DOHH2 (cell line): Measurements from ENCODE around the gene METTL8.

Experiments used
- H3F3A ChIP-seq: fragments of 200-600 bp; sonication (generic), shearing (Covaris generic); 2 replicates; pipeline ENCODE4 v1.6.0; 2016; ENCODE audit warnings: antibody characterized with exemption, mild to moderate bottlenecking; ENCODE audit not compliant: control insufficient read depth, insufficient read depth
- H3K27ac ChIP-seq: fragments of 200-600 bp; sonication (generic); 2 replicates; pipeline ENCODE4 v1.5.1; 2014; ENCODE audit warnings: low read depth, mild to moderate bottlenecking, low read length, moderate library complexity
- H3K27me3 ChIP-seq: fragments of 200-600 bp; sonication (generic); 2 replicates; pipeline ENCODE4 v1.6.1; 2014; ENCODE audit warnings: mild to moderate bottlenecking, low read length, mixed read lengths; ENCODE audit not compliant: control insufficient read depth
- H3K36me3 ChIP-seq: fragments of 200-600 bp; sonication (generic); 2 replicates; pipeline ENCODE4 v1.6.1; 2014; ENCODE audit warnings: mild to moderate bottlenecking, low read length, moderate library complexity, mixed read lengths; ENCODE audit not compliant: control insufficient read depth
- H3K4me1 ChIP-seq: fragments of 200-600 bp; sonication (generic); 2 replicates; pipeline ENCODE4 v1.6.1; 2014; ENCODE audit warnings: mild to moderate bottlenecking, low read length, mixed read lengths; ENCODE audit not compliant: control insufficient read depth
- H3K4me2 ChIP-seq: fragments of 200-600 bp; sonication (generic); 2 replicates; pipeline ENCODE4 v1.6.0; 2014; ENCODE audit warnings: mild to moderate bottlenecking, low read length, moderate library complexity
- H3K4me3 ChIP-seq: fragments of 200-600 bp; sonication (generic); 2 replicates; pipeline ENCODE4 v1.5.1; 2014; ENCODE audit warnings: mild to moderate bottlenecking, low read length, mixed read lengths
- H3K79me2 ChIP-seq: fragments of 200-600 bp; sonication (generic); 2 replicates; pipeline ENCODE4 v1.6.1; 2014; ENCODE audit warnings: mild to moderate bottlenecking, low read length, mixed read lengths; ENCODE audit not compliant: control insufficient read depth
- H3K9me2 ChIP-seq: fragments of 200-600 bp; sonication (generic); replicated peaks from 2 replicates; pipeline ENCODE4 v1.6.1; 2014; ENCODE audit warnings: mild to moderate bottlenecking, low read length, mixed read lengths; ENCODE audit not compliant: control insufficient read depth
- H3K9me3 ChIP-seq: fragments of 200-600 bp; sonication (generic); 2 replicates; pipeline ENCODE4 v1.6.1; 2014; ENCODE audit warnings: antibody characterized with exemption, low read length, mixed read lengths; ENCODE audit not compliant: control insufficient read depth, insufficient read depth
- H4K20me1 ChIP-seq: fragments of 200-600 bp; sonication (generic); 2 replicates; pipeline ENCODE4 v1.6.0; 2014; ENCODE audit warnings: low read depth, mild to moderate bottlenecking, antibody characterized with exemption, low read length, moderate library complexity; ENCODE audit not compliant: control insufficient read depth, insufficient read depth
- EZH2phosphoT487 ChIP-seq: fragments of 200-600 bp; sonication (generic); IDR thresholded peaks from 2 replicates; pipeline ENCODE4 v1.6.1; 2017; ENCODE audit warnings: borderline replicate concordance, mild to moderate bottlenecking, antibody characterized with exemption, low read length, moderate library complexity, mixed read lengths
- TF ChIP-seq, protein P1 (sequence below): fragments of 200-600 bp; sonication (generic); IDR thresholded peaks from one replicate; pipeline ENCODE4 v1.5.1; 2014; ENCODE audit warnings: antibody characterized with exemption, mild to moderate bottlenecking, low read depth, low read length; ENCODE audit not compliant: poor library complexity, severe bottlenecking

METTL8 gene

DNA sequence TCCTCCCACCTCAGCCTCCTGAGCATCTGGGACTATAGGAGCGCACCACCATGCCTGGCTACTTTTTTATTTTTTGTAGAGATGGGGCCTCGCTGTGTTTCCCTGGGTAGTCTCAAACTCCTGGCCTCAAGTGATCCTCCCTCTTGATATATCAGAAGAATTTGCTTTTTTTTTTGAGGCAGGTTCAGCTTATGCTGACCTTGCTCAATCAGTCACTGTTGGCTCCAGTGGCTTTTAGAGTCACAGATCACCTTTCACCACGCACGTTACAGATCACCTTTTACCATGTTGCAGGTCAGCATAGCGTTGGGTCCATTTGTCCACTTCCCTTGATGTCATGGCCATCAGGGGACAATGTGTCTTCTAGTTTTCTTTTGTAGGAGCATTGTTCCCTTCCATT is 36.3 kb upstream of the METTL8 start:
- Histone ChIP-seq H3F3A (peaks cover 2% of the 10 kb centered on the region; the same call in 1 of the 2 replicates), H3K79me2 (no peaks in the 10 kb centered on the region), H3K27ac (no peak overlapping the region), H3K9me2 (no peaks in the 10 kb centered on the region), H3K27me3 (no peaks in the 10 kb centered on the region), H3K4me1 (no peaks in the 10 kb centered on the region), H4K20me1 (no peaks in the 10 kb centered on the region), H3K4me3 (no peak overlapping the region), H3K9me3 (no peaks in the 10 kb centered on the region), H3K36me3 (peaks cover 58% of the 10 kb centered on the region), H3K4me2 (no peak overlapping the region)
- TF ChIP-seq EZH2phosphoT487 = no peak
- TF ChIP-seq, protein P1, sequence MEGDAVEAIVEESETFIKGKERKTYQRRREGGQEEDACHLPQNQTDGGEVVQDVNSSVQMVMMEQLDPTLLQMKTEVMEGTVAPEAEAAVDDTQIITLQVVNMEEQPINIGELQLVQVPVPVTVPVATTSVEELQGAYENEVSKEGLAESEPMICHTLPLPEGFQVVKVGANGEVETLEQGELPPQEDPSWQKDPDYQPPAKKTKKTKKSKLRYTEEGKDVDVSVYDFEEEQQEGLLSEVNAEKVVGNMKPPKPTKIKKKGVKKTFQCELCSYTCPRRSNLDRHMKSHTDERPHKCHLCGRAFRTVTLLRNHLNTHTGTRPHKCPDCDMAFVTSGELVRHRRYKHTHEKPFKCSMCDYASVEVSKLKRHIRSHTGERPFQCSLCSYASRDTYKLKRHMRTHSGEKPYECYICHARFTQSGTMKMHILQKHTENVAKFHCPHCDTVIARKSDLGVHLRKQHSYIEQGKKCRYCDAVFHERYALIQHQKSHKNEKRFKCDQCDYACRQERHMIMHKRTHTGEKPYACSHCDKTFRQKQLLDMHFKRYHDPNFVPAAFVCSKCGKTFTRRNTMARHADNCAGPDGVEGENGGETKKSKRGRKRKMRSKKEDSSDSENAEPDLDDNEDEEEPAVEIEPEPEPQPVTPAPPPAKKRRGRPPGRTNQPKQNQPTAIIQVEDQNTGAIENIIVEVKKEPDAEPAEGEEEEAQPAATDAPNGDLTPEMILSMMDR = no peak

DNA sequence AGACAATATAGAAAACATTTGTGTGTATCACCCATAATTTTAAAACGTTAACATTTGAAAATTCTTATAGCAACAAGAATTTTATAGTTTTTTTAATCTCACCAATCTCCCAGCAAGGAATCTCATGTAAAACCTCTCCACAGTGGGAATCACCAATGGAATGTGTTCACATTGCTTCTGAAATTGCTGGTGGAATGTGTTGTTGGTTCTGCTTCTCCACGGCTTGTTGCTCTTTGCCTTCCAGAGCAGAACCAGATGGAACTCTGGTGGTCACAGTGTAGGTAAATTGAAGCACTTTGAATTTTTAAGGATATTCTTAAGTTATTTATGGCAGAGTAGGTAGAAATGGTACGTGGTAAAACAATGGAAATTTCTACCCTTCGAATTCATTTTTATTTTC is 35.4 kb upstream of the METTL8 start:
- H3K4me2 ChIP-seq = no peak overlapping the region
- no peak overlapping the region for H3K27ac ChIP-seq
- TF ChIP-seq, protein P1 = no peak
- no peak for TF ChIP-seq EZH2phosphoT487
- no peaks in the 10 kb centered on the region for H3K9me3 ChIP-seq
- H3K4me1 ChIP-seq = no peaks in the 10 kb centered on the region
- peaks cover 48% of the 10 kb centered on the region for H3K36me3 ChIP-seq
- H3K9me2 ChIP-seq = no peaks in the 10 kb centered on the region
- H3F3A ChIP-seq = peaks cover 5% of the 10 kb centered on the region; the same call in 1 of the 2 replicates
- H3K27me3 ChIP-seq = no peaks in the 10 kb centered on the region
- H4K20me1 ChIP-seq = no peaks in the 10 kb centered on the region
- H3K79me2 ChIP-seq = no peaks in the 10 kb centered on the region
- no peak overlapping the region for H3K4me3 ChIP-seq

DNA sequence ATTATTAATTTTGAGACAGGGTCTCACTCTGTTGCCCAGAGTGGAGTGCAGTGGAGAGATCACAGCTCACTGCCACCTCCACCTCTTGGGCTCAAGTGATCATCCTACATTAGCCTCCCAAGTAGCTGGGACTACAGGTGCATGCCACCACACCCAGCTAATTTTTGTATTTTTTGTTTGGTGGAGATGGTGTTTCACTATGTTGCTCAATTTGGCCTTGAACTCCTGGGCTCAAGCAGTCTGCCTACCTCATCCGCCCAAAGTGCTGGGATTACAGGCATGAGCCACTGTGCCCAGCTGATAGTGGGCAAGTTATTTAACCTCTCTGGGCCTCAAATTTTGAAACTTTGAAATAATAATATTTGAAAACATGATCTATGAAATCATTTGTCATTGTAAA is 26.7 kb upstream of the METTL8 start:
- H3K27ac ChIP-seq = no peak overlapping the region
- TF ChIP-seq, protein P1 = no peak
- no peak for TF ChIP-seq EZH2phosphoT487
- H3K4me2 ChIP-seq = no peak overlapping the region
- H3K4me3 ChIP-seq = no peak overlapping the region
- peaks cover 3% of the 10 kb centered on the region; the same call in 1 of the 2 replicates for H3K79me2 ChIP-seq
- no peaks in the 10 kb centered on the region for H3K4me1 ChIP-seq
- H3K27me3 ChIP-seq = no peaks in the 10 kb centered on the region
- no peaks in the 10 kb centered on the region for H3K9me2 ChIP-seq
- H3F3A ChIP-seq = 0 out of 2 replicates have a peak, but pooled peaks cover 2% of the 10 kb centered on the region
- H4K20me1 ChIP-seq = no peaks in the 10 kb centered on the region
- peaks cover 50% of the 10 kb centered on the region for H3K36me3 ChIP-seq
- 0 out of 2 replicates have a peak, but pooled peaks cover 4% of the 10 kb centered on the region for H3K9me3 ChIP-seq
